HL-60 (cell line): ENCODE results near the gene HERC2.

Experiments used
- DNase-seq, 2 experiments: peaks; one replicate each; pipeline ENCODE4 v3.0.0-alpha.2; 2010 to 2020; ENCODE audit warnings: low read depth in 1 of 2, low spot score in 1 of 2
- H3K27ac ChIP-seq: fragments of 250-450 bp; sonication (Bioruptor Pico); replicated peaks from 2 replicates; pipeline ENCODE4 v1.5.1; 2020; ENCODE audit warnings: mild to moderate bottlenecking, moderate library complexity
- H3K27me3 ChIP-seq: fragments of 250-450 bp; sonication (Bioruptor Pico); 2 replicates; pipeline ENCODE4 v1.5.1; 2021; ENCODE audit warnings: mild to moderate bottlenecking, moderate library complexity; ENCODE audit not compliant: insufficient read depth, poor library complexity, severe bottlenecking
- H3K4me3 ChIP-seq: replicated peaks from 2 replicates; pipeline ENCODE4 v1.5.1; 2011; ENCODE audit warnings: mild to moderate bottlenecking, control low read depth, low read length; ENCODE audit not compliant: insufficient read depth
- CTCF ChIP-seq: IDR thresholded peaks from one replicate; pipeline ENCODE4 v1.5.1; 2011; ENCODE audit warnings: low read length, control low read depth, inconsistent platforms; ENCODE audit not compliant: insufficient read depth
- GABPA ChIP-seq: IDR thresholded peaks from 2 replicates; pipeline ENCODE4 v1.6.1; 2012; ENCODE audit warnings: low read depth
- POLR2AphosphoS5 ChIP-seq: IDR thresholded peaks from 2 replicates; pipeline ENCODE4 v1.6.1; 2012; ENCODE audit warnings: low read depth
- REST ChIP-seq: IDR thresholded peaks from 2 replicates; pipeline ENCODE4 v1.6.1; 2012; ENCODE audit warnings: low read depth; ENCODE audit not compliant: insufficient replicate concordance
- SPI1 ChIP-seq: IDR thresholded peaks from 2 replicates; pipeline ENCODE4 v1.6.1; 2012; ENCODE audit warnings: low read depth, mild to moderate bottlenecking, borderline replicate concordance

The HERC2 gene

GRCh38 chr15:28118531-28118930, 203.4 kb downstream of the HERC2 start:
- Histone ChIP-seq H3K4me3 (no peak overlapping the region), H3K27ac (no peak overlapping the region), H3K27me3 (no peaks in the 10 kb centered on the region)
- no peak for DNase-seq
- TF ChIP-seq CTCF (no peak), POLR2AphosphoS5 (no peak), SPI1 (no peak), REST (no peak), GABPA (no peak)

DNA sequence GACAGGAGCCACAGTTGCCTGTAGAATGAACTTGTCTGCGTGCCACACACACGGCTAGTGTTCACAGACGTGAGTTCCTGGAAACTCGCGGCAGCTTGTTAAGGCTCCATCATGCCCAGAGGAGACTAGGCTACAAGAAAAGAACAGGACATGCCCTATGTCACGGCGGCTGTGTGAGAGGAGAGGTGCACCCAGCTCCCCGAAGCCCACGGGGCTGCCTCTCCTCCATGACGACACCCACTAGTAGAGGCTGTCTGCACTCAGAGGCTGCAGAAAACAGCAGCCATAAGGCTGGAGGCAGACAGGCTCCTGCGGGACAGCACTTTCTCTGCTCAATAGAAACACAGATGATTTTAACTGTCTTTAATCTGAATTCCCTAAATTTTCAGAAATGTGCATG, 203.9 kb downstream of the HERC2 start:
- no peak for DNase-seq
- H3K27me3 ChIP-seq, result no peaks in the 10 kb centered on the region
- H3K4me3 ChIP-seq, result no peak overlapping the region
- H3K27ac ChIP-seq, result no peak overlapping the region
- TF ChIP-seq POLR2AphosphoS5 (no peak), GABPA (no peak), SPI1 (no peak)

DNA sequence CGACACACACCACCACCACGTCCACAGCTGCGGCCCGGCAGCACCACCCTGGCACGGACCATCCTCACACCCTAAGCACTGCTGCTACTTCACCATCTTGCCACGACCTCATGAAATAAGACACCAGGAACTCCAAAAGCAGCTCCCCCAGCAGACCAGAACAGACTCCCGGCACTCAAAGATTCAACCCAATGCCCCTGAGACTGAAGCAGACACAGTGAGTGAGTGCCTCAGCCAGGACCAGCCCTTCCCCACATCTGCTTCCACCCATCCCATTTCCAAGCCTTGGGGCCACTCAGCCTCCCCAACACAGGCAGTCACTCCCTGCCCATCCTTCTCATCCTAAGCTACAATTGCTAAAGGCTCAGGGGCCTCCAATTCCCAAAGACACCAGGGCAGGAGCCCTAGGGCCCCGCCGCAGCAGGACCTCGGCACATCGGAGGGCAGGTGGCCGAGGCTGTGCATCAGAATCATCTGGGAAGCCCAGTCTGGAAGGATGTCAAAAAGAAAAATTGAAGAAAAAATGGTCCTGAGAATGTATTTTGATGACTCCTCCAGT, 204.5 kb downstream of the HERC2 start:
- DNase-seq, result no peak
- H3K4me3 ChIP-seq, result no peak overlapping the region

More for the DNA sequence above, 204.5 kb downstream of the HERC2 start:
- H3K27me3 ChIP-seq, result no peaks in the 10 kb centered on the region
- no peak overlapping the region for H3K27ac ChIP-seq
- TF ChIP-seq SPI1 (no peak), CTCF (no peak), GABPA (no peak), POLR2AphosphoS5 (no peak), REST (no peak)
